Measurements from ENCODE around the gene TFF2. TPM values are rescaled to one million over a fixed set of nuclear protein-coding genes. Genes with fewer than 3 reads are reported as not detected.

The TFF2 gene
- total and polyA plus RNA-seq, 2 of the 4 experiments (the other 2 are of a cell fraction), result not detected

GRCh38 chr21:42311816-42312625, 38.8 kb downstream of the TFF2 start:
- ChIA-PET CTCF (no interaction called here), POLR2A (ENCODE audit: unreplicated experiment) (no interaction called here)
- Histone ChIP-seq H3K9ac (ENCODE audit: low read depth, low read length) (no peak overlapping the region), H2AFZ (replicated peaks; ENCODE audit: low read length, poor library complexity) (no peak overlapping the region), H2AK5ac (ENCODE audit: low read depth, low read length) (no peak overlapping the region), H3K23ac (ENCODE audit: low read depth, low read length) (no peak overlapping the region), H4K5ac (ENCODE audit: low read depth, low read length) (no peak overlapping the region), H3K4ac (ENCODE audit: low read depth, low read length) (no peak overlapping the region), H3K4me3 (ENCODE audit: insufficient read depth, low read depth, low read length) (no peak overlapping the region), H3K79me1 (ENCODE audit: low read depth in 1 of 2, low read length in 2 of 2) (no peaks in the 10 kb centered on the region), H2AK9ac (replicated peaks; ENCODE audit: low read depth, low read length, poor library complexity) (no peak overlapping the region), H3K56ac (ENCODE audit: extremely low read depth, insufficient read depth, low read length) (no peak overlapping the region), H3K4me1 (ENCODE audit: control insufficient read depth, insufficient read depth, low read length) (no peaks in the 10 kb centered on the region; the same call in 1 of the 2 replicates), H3K9me1 (ENCODE audit: insufficient read depth, low read length) (no peaks in the 10 kb centered on the region; the same call in 1 of the 2 replicates), H2BK120ac (ENCODE audit: low read depth, low read length) (no peak overlapping the region), H3K9me3 (ENCODE audit: control insufficient read depth, insufficient read depth, low read length) (no peaks in the 10 kb centered on the region), H4K8ac (ENCODE audit: low read depth in 2 of 2, low read length in 2 of 2) (no peak overlapping the region), H4K91ac (ENCODE audit: insufficient read depth, low read depth, low read length) (no peak overlapping the region), H3K27me3 (ENCODE audit: control insufficient read depth, insufficient read depth, low read length) (peaks cover 69% of the 10 kb centered on the region; the same call in 1 of the 2 replicates), H2BK20ac (ENCODE audit: low read depth, low read length) (no peak overlapping the region), H3K14ac (replicated peaks; ENCODE audit: low read depth, low read length) (no peak overlapping the region), H4K20me1 (ENCODE audit: insufficient read depth, low read length) (no peaks in the 10 kb centered on the region), H2BK15ac (ENCODE audit: low read depth, low read length) (no peak overlapping the region), H2BK5ac (ENCODE audit: low read depth, low read length, poor library complexity, severe bottlenecking) (no peak overlapping the region), H3K27ac (ENCODE audit: insufficient read depth, low read length) (no peak overlapping the region), H3K18ac (ENCODE audit: low read depth, low read length) (no peak overlapping the region), H3K36me3 (ENCODE audit: control insufficient read depth, insufficient read depth, low read length) (no peaks in the 10 kb centered on the region), H3K4me2 (ENCODE audit: low read depth, low read length) (no peak overlapping the region)
- no peak for ATAC-seq (ENCODE audit: low read depth)
- dilution Hi-C loops (cut with HindIII; ENCODE audit: low sequenced_read_pairs, unreplicated experiment), result no loop called here
- 79% methylated on average over 11 of the region's 21 CpGs; no CpG with 5 or more reads in 1 of the 2 experiments for WGBS, 2 experiments (ENCODE audit: extremely low coverage in 2 of 2, insufficient read length in 1 of 2)
- no peak for DNase-seq
- in situ Hi-C loops (cut with MboI; ENCODE audit: low sequenced_read_pairs), result no loop called here
- no TSS peak for BruUV-seq (replicated peaks)
- intact Hi-C loops (cut with micrococcal nuclease), result no loop called here
- TF ChIP-seq SMC3 (IDR thresholded peaks at IDR 0.05; ENCODE audit: low read depth, low read length) (no peak), MAFK (IDR thresholded peaks at IDR 0.05; ENCODE audit: low read depth, low read length) (no peak), POLR2A (IDR thresholded peaks at IDR 0.05; ENCODE audit: low read depth, low read length) (no peak), RFX5 (IDR thresholded peaks at IDR 0.05; ENCODE audit: low read depth, low read length) (no peak), CHD1 (IDR thresholded peaks at IDR 0.05; ENCODE audit: low read depth, low read length) (no peak), MXI1 (IDR thresholded peaks at IDR 0.05; ENCODE audit: borderline replicate concordance, low read depth, low read length) (no peak), MAZ (IDR thresholded peaks at IDR 0.05; ENCODE audit: borderline replicate concordance, low read depth, low read length) (no peak), CTCF (conservative IDR thresholded peaks at IDR 0.05; ENCODE audit: low read depth, low read length) (no peak), BHLHE40 (IDR thresholded peaks at IDR 0.05; ENCODE audit: low read depth, low read length) (no peak), CEBPB (IDR thresholded peaks at IDR 0.05; ENCODE audit: low read depth, low read length) (no peak), FOS (IDR thresholded peaks at IDR 0.05; ENCODE audit: low read depth, low read length) (no peak), RAD21 (IDR thresholded peaks at IDR 0.05; ENCODE audit: low read length) (no peak), ELK1 (IDR thresholded peaks at IDR 0.05; ENCODE audit: borderline replicate concordance, low read depth, low read length) (no peak), NFE2L2 (IDR thresholded peaks at IDR 0.05; ENCODE audit: low read depth, low read length) (no peak), USF2 (IDR thresholded peaks at IDR 0.05; ENCODE audit: low read depth, low read length) (no peak)
